ENCODE measurements around the gene CCDC85C.

CCDC85C gene

GRCh38 chr14:99535908-99536778, 67.9 kb downstream of the CCDC85C start:
- no peak for DNase-seq

DNA sequence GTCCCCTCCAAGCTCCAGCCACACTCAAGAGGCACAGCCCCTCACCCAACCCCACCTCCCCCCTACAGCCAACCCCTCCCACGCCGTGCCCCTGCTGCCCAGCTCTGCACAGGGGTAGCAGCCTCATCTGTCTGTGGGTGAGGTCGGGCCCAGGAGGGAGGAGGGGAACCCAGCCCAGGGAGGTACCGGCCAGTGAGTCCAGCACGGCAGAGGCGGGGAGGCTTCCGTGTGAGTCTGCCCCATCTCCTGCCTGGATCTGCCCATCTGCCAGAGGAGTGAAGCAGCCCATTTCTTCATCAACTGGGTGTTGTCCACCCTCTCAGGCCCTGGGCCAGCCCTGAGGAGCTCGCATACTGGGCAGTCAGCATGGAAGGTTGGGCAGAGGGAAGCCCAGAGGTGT, 68.6 kb downstream of the CCDC85C start:
- no peak for DNase-seq

GRCh38 chr14:99534863-99535262, 69.1 kb downstream of the CCDC85C start:
- no peak for DNase-seq

DNA sequence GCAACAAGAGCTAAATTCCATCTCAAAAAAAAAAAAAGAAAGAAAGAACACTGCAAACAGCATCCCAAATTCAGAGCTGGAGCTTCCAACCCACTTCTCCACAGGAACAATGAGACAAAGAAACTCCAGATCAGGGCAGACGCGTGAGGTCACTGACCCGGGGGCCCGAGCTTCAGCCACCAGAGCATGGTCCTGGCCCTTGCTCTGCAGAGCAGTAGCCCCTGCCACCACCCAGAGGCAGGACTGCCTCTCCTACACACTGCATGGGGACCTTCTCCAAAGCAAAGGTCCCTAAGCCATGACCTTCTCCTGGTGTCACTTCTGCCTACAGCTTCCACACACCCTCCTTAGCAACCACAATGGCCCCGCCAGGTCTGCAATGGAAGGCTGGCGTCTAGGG, 69.7 kb downstream of the CCDC85C start:
- no peak for DNase-seq

GRCh38 chr14:99532310-99532709, 71.7 kb downstream of the CCDC85C start:
- no peak for DNase-seq

GRCh38 chr14:99531251-99532096, 72.5 kb downstream of the CCDC85C start:
- DNase-seq, result no peak

- DNase-seq, result no peak
Observed at GRCh38 chr14:99530407-99531155, 73.4 kb downstream of the CCDC85C start.

DNA sequence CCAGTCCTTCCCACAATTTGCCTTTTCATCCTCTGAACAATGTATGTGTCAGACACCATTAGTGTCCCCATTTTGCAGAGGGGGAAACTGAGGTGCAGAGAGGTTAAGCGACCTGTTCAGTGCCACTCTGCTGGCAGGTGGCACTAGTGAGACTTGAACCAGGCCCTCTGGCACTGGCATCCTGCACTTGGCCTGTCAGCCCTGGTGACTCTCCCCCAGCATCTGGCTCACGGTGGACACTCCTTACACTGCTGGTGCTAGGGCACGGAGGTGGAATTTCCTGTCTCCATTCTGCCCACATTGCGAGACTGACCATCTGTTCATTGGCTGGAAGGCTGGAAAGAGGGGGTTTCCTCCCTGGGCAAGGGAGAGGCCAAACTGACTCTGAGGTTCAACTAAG, 74.1 kb downstream of the CCDC85C start:
- no peak for DNase-seq

- no peak for DNase-seq
Observed at GRCh38 chr14:99527427-99528076, 76.5 kb downstream of the CCDC85C start.

DNA sequence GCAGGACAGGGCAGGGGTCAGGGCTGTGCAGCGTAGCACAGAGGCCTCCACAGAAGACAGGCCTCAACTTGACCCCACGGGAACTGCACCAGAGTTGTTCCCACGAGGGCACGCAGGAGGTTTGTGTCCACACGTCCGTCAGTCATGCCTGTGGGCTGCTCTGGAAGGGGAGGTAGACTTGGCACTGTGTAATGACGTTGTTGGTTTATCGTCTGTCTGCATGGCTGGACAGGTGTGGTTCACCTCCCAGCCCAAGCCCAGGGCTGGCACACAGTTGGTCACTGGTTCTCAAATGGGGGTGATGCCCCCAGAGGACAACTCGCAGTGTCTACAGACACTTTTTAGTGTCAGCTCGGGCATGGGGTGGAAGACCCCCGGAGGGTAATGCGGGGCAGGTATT, 77.0 kb downstream of the CCDC85C start:
- DNase-seq, result no peak

- DNase-seq, result no peak
Observed at GRCh38 chr14:99525699-99526080, 78.3 kb downstream of the CCDC85C start.

- no peak for DNase-seq
Observed at GRCh38 chr14:99524804-99525698, 79.0 kb downstream of the CCDC85C start.

- DNase-seq, result peak; percentile 38
Observed at GRCh38 chr14:99524091-99524661, 79.8 kb downstream of the CCDC85C start.

- peak; percentile 25 for DNase-seq
Observed at GRCh38 chr14:99523704-99524055, 80.3 kb downstream of the CCDC85C start.

DNA sequence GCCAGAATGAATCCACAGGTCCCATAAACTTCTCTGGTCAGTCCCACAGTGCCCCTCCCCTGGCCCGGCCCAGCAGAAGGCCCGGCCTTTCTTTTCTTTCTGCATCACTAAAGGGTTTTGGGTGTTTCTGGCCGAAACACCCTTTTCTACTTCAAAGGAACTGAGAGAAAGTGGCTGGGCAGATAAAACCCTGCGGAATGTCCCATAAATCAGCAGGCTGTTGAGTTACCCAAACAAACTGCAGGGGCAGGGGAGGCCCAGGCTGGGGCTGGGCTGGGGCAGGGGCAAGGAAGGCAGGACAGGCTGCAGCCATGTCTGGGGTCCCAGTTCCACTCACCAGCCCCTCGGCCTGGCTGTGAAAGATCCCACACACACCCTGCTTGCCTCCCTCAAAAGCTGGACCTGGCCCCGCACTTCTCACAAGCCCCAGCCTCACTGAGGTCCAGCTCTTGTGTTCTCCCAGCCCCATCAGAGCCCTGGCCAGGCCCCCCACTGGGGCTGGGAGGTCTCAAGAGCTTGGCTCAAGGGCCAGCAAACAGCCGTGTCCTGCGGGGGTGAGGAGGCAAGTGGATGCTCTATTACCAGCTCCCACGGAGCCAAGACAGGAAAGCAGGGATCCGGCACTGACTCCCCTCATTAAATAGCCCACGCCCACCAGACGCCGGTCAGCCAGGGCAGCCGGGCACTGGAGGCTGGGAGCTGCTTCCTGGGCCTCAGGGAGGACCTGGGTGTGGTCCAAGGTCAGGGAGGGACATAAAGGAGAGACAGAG, 80.9 kb downstream of the CCDC85C start:
- DNase-seq, result peak; percentile 39

- peak; percentile 36 for DNase-seq
Observed at GRCh38 chr14:99522457-99522891, 81.5 kb downstream of the CCDC85C start.

GRCh38 chr14:99522025-99522401, 82.0 kb downstream of the CCDC85C start:
- DNase-seq, result peak; percentile 18

DNA sequence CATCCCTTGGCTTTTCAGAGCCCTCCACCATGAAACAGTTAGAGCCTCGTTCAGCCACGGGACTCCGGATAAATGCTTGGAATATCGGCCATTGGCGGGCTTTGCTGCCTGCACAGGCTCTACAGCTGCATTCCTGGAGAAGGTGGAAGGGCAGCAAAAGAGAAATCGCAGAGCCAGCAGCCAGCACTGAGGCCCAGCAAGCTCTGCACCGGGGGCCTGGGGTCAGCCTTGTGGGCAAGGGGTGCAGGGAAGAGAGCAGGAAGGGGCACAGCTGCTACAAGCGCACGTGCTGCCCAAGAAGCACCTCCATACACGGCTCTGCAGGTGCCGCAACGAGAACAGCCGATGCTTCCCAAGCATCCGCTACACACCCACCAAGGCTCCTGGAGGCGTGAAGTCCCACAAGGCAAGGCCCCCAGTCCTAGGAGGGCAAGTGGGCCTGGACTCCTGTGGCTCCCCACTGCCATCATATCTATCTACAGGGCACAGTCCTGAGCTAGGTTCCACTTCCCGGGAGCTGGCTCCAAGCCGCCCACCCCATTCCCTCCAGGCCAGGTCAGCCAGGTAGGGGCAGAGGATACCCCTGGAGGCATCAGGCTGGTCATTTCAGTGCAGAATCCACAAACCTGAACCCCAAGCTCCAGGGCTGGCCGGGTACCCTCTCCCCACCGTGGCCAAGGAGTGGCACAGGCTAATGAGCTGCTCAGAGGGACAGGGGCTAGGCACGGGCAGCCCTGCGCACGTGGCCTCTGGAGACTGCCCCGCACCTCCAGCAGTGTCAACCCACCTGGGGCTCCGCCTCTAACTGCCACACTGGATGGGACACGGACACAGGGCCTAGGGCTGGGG, 82.6 kb downstream of the CCDC85C start:
- peak; percentile 29 for DNase-seq

- peak; percentile 17 for DNase-seq
Observed at GRCh38 chr14:99520571-99521081, 83.4 kb downstream of the CCDC85C start.
